CD4-positive, alpha-beta T cell (primary cell): Measurements from ENCODE around the gene ADCY2. TPM values are rescaled to one million over a fixed set of nuclear protein-coding genes. Genes with fewer than 3 reads are reported as not detected.

ENCODE experiments used
- ATAC-seq: fragments of 200-7000 bp; cut with Tn5 transposase; one replicate; pipeline ENCODE4 v1.10.0; 2022; ENCODE audit warnings: mild to moderate bottlenecking; ENCODE audit not compliant: poor library complexity
- CTCF ChIA-PET: fragments of 350-600 bp; sonication (Branson Sonifier 250); formaldehyde crosslinking; loops from one replicate; lab custom pipeline; 2021; ENCODE audit warnings: antibody characterized with exemption, inconsistent platforms; lab: Charles Lee
- POLR2A ChIA-PET: fragments of 350-600 bp; sonication (Branson Sonifier 250); formaldehyde crosslinking; loops from one replicate; lab custom pipeline; 2021; ENCODE audit warnings: antibody characterized with exemption, inconsistent platforms; lab: Charles Lee
- DNase-seq, 14 experiments: peaks; one replicate each; pipeline ENCODE4 v3.0.0-alpha.2; 2013 to 2020; ENCODE audit warnings: mixed read lengths in 2 of 14
- H3K27ac ChIP-seq, 2 donors: one replicate each; pipeline versions ENCODE4 v1.5.1 to v1.7.0; 2013; ENCODE audit warnings: low read length in 2 of 2, low read depth in 1 of 2, mild to moderate bottlenecking in 1 of 2
- H3K27me3 ChIP-seq, 2 experiments: 1 replicate in 1 of 2; 2 replicates in 1 of 2; pipeline versions ENCODE4 v1.6.1 to v1.7.0; 2013; ENCODE audit warnings: low read length in 2 of 2, control low read depth in 1 of 2, mild to moderate bottlenecking in 1 of 2, moderate library complexity in 1 of 2; ENCODE audit not compliant: insufficient read depth in 2 of 2, control insufficient read depth in 1 of 2
- H3K36me3 ChIP-seq: one replicate; pipeline ENCODE4 v1.6.1; 2013; ENCODE audit warnings: low read length, control low read depth; ENCODE audit not compliant: insufficient read depth
- H3K4me1 ChIP-seq: one replicate; pipeline ENCODE4 v1.6.1; 2013; ENCODE audit warnings: low read length, control low read depth; ENCODE audit not compliant: insufficient read depth
- H3K4me3 ChIP-seq: one replicate; pipeline ENCODE4 v1.5.1; 2013; ENCODE audit warnings: mild to moderate bottlenecking, low read length, moderate library complexity
- H3K9me3 ChIP-seq, 2 experiments: 1 replicate in 1 of 2; 2 replicates in 1 of 2; pipeline versions ENCODE4 v1.6.1 to v1.7.0; 2013; ENCODE audit warnings: low read length in 2 of 2, mild to moderate bottlenecking in 2 of 2, control low read depth in 1 of 2, moderate library complexity in 1 of 2; ENCODE audit not compliant: control insufficient read depth in 1 of 2, insufficient read depth in 1 of 2
- H3K27ac Mint-ChIP-seq: one replicate; pipeline ENCODE4 v1.8.0; 2020; ENCODE audit warnings: mixed read lengths
- H3K27me3 Mint-ChIP-seq: one replicate; pipeline ENCODE4 v1.8.0; 2021; ENCODE audit warnings: mixed read lengths
- H3K36me3 Mint-ChIP-seq: one replicate; pipeline ENCODE4 v1.8.0; 2021; ENCODE audit warnings: low read depth, mixed read lengths
- H3K4me1 Mint-ChIP-seq: one replicate; pipeline ENCODE4 v1.8.0; 2021; ENCODE audit warnings: low read depth, mixed read lengths
- H3K4me3 Mint-ChIP-seq: one replicate; pipeline ENCODE4 v1.8.0; 2020; ENCODE audit warnings: mild to moderate bottlenecking, mixed read lengths
- H3K9me3 Mint-ChIP-seq: one replicate; pipeline ENCODE4 v1.8.0; 2020; ENCODE audit warnings: mixed read lengths
- CTCF ChIP-seq: fragments of 200-600 bp; IDR thresholded peaks from one replicate; pipeline ENCODE4 v1.8.0; 2022; ENCODE audit warnings: antibody characterized with exemption, mild to moderate bottlenecking
- intact Hi-C, 2 experiments: fragments of 100-400 bp; cut with DNase I in 1 of 2; cut with micrococcal nuclease in 1 of 2; formaldehyde crosslinking; loops; one replicate each; pipeline versions ENCODE4 v1.15.1 to v1.9.0; 2023 to 2025; cut with DNase I, micrococcal nuclease
- total RNA-seq, 174 experiments: library from RNA in 2 of 174; stranded (reverse) in 2 of 174; gene quantifications; one replicate each; pipeline ENCODE4 v1.2.3 and lab custom pipeline; 2021 to 2026

ADCY2 gene
- total RNA-seq, 2 experiments from 2014 or later = not detected

GRCh38 chr5:7473115-7473514 lies 77.2 kb downstream of the ADCY2 start:
- intact Hi-C loops = no loop called here
- H3K27me3 Mint-ChIP-seq = no peaks in the 10 kb centered on the region
- H3K27ac ChIP-seq = no peak overlapping the region
- H3K4me1 ChIP-seq = no peaks in the 10 kb centered on the region
- H3K27ac Mint-ChIP-seq = no peak overlapping the region
- CTCF ChIA-PET = no interaction called here
- no peaks in the 10 kb centered on the region for H3K4me1 Mint-ChIP-seq
- ATAC-seq (no peak), DNase-seq (no peak)
- POLR2A ChIA-PET = no interaction called here
- no peaks in the 10 kb centered on the region for H3K36me3 Mint-ChIP-seq
- H3K9me3 ChIP-seq = peaks cover 4 to 6% of the 10 kb centered on the region in 2 experiments
- H3K4me3 ChIP-seq = no peak overlapping the region
- no peak overlapping the region for H3K4me3 Mint-ChIP-seq
- peaks cover 7% of the 10 kb centered on the region for H3K9me3 Mint-ChIP-seq
- H3K27me3 ChIP-seq = no peaks in the 10 kb centered on the region
- TF ChIP-seq CTCF = no peak
- no peaks in the 10 kb centered on the region for H3K36me3 ChIP-seq

- ChIA-PET CTCF (no interaction called here), POLR2A (no interaction called here)
- Mint-ChIP-seq H3K36me3 (no peaks in the 10 kb centered on the region), H3K27me3 (no peaks in the 10 kb centered on the region), H3K9me3 (peaks cover 7% of the 10 kb centered on the region), H3K4me3 (no peak overlapping the region), H3K27ac (no peak overlapping the region), H3K4me1 (no peaks in the 10 kb centered on the region)
- ATAC-seq = no peak
- no peak for DNase-seq
- no peaks in the 10 kb centered on the region for H3K27me3 ChIP-seq
- no peak overlapping the region for H3K4me3 ChIP-seq
- intact Hi-C loops = no loop called here
- no peaks in the 10 kb centered on the region for H3K36me3 ChIP-seq
- no peaks in the 10 kb centered on the region for H3K4me1 ChIP-seq
- no peak for TF ChIP-seq CTCF
- H3K27ac ChIP-seq = no peak overlapping the region
- peaks cover 4 to 6% of the 10 kb centered on the region in 2 experiments for H3K9me3 ChIP-seq
Observed at GRCh38 chr5:7473668-7474215, 77.8 kb downstream of the ADCY2 start.

- ChIA-PET POLR2A (no interaction called here), CTCF (no interaction called here)
- Histone ChIP-seq H3K36me3 (no peaks in the 10 kb centered on the region), H3K27me3 (no peaks in the 10 kb centered on the region), H3K4me1 (no peaks in the 10 kb centered on the region), H3K27ac (no peak overlapping the region), H3K9me3 (peaks cover 4 to 6% of the 10 kb centered on the region in 2 experiments), H3K4me3 (no peak overlapping the region)
- H3K27me3 Mint-ChIP-seq = no peaks in the 10 kb centered on the region
- no peak for ATAC-seq
- no peak for TF ChIP-seq CTCF
- intact Hi-C loops = no loop called here
- no peaks in the 10 kb centered on the region for H3K36me3 Mint-ChIP-seq
- H3K4me3 Mint-ChIP-seq = no peak overlapping the region
- H3K4me1 Mint-ChIP-seq = no peaks in the 10 kb centered on the region
- no peak overlapping the region for H3K27ac Mint-ChIP-seq
- H3K9me3 Mint-ChIP-seq = peaks cover 7% of the 10 kb centered on the region
- DNase-seq = no peak
Observed at GRCh38 chr5:7474821-7475403, 79.0 kb downstream of the ADCY2 start.
